Dedifferentiated amniotic fluid mesenchymal stem cell (primary cell): ENCODE results near the gene PGGHG.

Experiments used
- DNase-seq: peaks from one replicate; pipeline ENCODE4 v3.0.0-alpha.2; 2016; ENCODE audit errors: extremely low spot score

Gene PGGHG

GRCh38 chr11:269146-269890 is 19.6 kb upstream of the PGGHG start:
- no peak for DNase-seq

- DNase-seq, result no peak
Measured at GRCh38 chr11:270451-271318, 18.2 kb upstream of the PGGHG start.

DNA sequence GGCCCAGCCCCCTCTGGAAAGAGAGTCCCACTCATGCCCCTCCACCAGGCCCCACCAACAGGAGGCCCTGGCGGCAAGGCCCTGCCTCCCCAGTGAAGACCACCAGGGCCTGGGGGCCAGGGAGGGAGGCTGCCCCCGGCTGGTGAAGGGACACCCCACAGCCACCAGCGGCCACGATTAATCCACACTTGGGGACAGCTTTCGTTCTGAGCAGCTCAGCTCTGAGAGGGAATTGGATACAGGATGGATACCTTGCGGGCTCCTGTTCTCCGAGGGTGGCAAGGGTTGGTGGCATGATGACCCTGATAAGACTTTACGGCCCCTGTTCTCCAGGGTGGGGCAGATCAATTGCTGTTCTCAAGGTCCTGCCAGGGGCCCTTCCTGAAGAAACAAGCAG is 17.6 kb upstream of the PGGHG start:
- DNase-seq, result no peak

GRCh38 chr11:272195-272930 is 16.6 kb upstream of the PGGHG start:
- DNase-seq, result no peak

- no peak for DNase-seq
Measured at GRCh38 chr11:272931-273198, 16.1 kb upstream of the PGGHG start.

- DNase-seq, result no peak
Measured at GRCh38 chr11:276219-276618, 12.7 kb upstream of the PGGHG start.

- DNase-seq, result no peak
Measured at GRCh38 chr11:278001-278951, 10.7 kb upstream of the PGGHG start, which contains the start of gene NLRP6. TSS of gene NLRP6 (plus strand) at chr11:278407. CDS start at chr11:278570, 163 bp downstream.

GRCh38 chr11:279040-279965 is 9.6 kb upstream of the PGGHG start:
- no peak for DNase-seq

GRCh38 chr11:279966-280705 is 8.8 kb upstream of the PGGHG start:
- no peak for DNase-seq

GRCh38 chr11:280706-281485 is 8.0 kb upstream of the PGGHG start:
- DNase-seq, result no peak

DNA sequence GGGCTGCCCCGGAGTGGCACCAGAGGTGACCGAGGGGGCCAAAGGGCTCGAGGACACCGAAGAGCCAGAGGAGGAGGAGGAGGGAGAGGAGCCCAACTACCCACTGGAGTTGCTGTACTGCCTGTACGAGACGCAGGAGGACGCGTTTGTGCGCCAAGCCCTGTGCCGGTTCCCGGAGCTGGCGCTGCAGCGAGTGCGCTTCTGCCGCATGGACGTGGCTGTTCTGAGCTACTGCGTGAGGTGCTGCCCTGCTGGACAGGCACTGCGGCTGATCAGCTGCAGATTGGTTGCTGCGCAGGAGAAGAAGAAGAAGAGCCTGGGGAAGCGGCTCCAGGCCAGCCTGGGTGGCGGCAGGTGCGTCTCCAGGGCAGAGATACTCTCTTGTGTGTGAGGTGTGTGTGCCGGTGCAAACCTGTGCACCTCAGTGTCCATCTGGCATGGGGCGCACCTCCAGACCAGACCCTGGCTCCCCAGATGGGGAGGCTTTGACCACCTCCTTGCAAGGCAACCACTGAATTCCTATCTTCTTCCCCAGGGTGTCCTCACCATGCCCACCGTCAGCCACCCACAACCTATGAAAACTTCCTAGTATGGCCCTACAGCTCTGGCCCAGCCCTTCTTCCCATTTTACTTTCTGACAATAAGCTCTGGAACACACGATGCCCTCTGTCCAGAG is 7.3 kb upstream of the PGGHG start:
- DNase-seq, result no peak

- no peak for DNase-seq
Measured at GRCh38 chr11:282171-282570, 6.8 kb upstream of the PGGHG start.

- no peak for DNase-seq
Measured at GRCh38 chr11:282630-283360, 6.1 kb upstream of the PGGHG start.

DNA sequence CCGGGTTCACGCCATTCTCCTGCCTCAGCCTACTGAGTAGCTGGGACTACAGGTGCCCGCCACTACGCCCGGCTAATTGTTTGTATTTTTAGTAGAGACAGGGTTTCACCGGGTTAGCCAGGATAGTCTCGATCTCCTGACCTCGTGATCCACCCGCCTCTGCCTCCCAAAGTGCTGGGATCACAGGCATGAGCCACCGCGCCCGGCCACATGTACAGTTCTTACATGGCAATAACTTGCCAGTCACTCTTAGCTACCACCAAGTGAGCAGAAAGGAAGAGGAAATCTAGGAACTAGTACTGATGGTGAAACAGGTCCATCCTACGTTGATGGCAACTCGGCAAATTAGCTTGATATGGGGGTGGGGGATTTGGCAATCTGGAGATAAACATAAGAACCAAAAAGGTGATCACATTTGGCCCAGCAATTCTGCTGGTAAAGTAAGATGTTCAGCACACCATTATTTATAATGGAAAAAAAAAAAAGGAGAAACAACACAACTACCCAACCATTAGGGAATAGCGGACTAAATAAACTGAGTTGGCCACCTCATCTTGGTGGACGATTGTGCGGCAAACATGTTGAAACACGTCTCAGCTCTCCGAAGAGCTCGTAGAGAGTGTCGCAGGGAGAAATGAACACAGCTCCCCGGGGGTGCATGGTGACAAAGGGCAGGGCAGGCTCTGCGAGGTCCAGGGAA is 5.4 kb upstream of the PGGHG start:
- DNase-seq, result no peak

GRCh38 chr11:284105-285020 is 4.6 kb upstream of the PGGHG start:
- no peak for DNase-seq
